Esophagus (tissue), 2 donors: ENCODE data around the gene AMT. TPM values are rescaled to one million over a fixed set of nuclear protein-coding genes. Genes with fewer than 3 reads are reported as not detected.
"Not testable (repeated sequence)": the region's sequence is repeated elsewhere in the genome, so short reads cannot be mapped to it uniquely, and the experiment has no call there.

Source experiments
- H3K27ac ChIP-seq, 2 donors: one replicate each; pipeline ENCODE4 v1.5.1; 2013; ENCODE audit warnings: low read depth in 2 of 2, mild to moderate bottlenecking in 2 of 2, inconsistent platforms in 1 of 2, low read length in 1 of 2, moderate library complexity in 1 of 2
- H3K27me3 ChIP-seq, 2 donors: one replicate each; pipeline ENCODE4 v1.6.1; 2013; ENCODE audit warnings: low read length in 2 of 2, control low read depth in 1 of 2, mild to moderate bottlenecking in 1 of 2; ENCODE audit not compliant: insufficient read depth in 2 of 2, control insufficient read depth in 1 of 2
- H3K36me3 ChIP-seq, 2 donors: one replicate each; pipeline ENCODE4 v1.6.1; 2013; ENCODE audit warnings: low read length in 1 of 2; ENCODE audit not compliant: control insufficient read depth in 2 of 2, insufficient read depth in 2 of 2
- H3K4me1 ChIP-seq, 2 donors: one replicate each; pipeline ENCODE4 v1.6.1; 2013; ENCODE audit warnings: low read length in 1 of 2; ENCODE audit not compliant: control insufficient read depth in 2 of 2, insufficient read depth in 2 of 2
- H3K4me3 ChIP-seq, 2 donors: one replicate each; pipeline ENCODE4 v1.5.1; 2013; ENCODE audit warnings: low read length in 2 of 2, mild to moderate bottlenecking in 2 of 2, low read depth in 1 of 2, moderate library complexity in 1 of 2
- H3K9me3 ChIP-seq, 2 donors: one replicate each; pipeline ENCODE4 v1.6.1; 2013; ENCODE audit warnings: mild to moderate bottlenecking in 2 of 2, low read depth in 1 of 2, low read length in 1 of 2, moderate library complexity in 1 of 2; ENCODE audit not compliant: control insufficient read depth in 2 of 2, insufficient read depth in 1 of 2
- WGBS, 2 donors: extraction: QIAGEN DNeasy Blood & Tissue Kit; methylation state at CpG; one replicate each; pipeline ENCODE4 v1.1.7; 2013; 5-methylcytosine and 5-hydroxymethylcytosine counted together
- polyA plus RNA-seq, 2 donors: library from polyadenylated mRNA; stranded (reverse); fragments of 200-250 nt; gene quantifications; one replicate each; pipeline ENCODE4 v1.2.3, GENCODE V29; 2013
- donor health status: healthy with polysubstance abuse.
- donor health status: Bipolar disorder and iron deficiency.

AMT gene
- polyA plus RNA-seq, 2 donors: 3.4 to 14.2 TPM

- not testable (repeated sequence) for H3K9me3 ChIP-seq, H3K4me3 ChIP-seq, H3K27ac ChIP-seq, H3K27me3 ChIP-seq, H3K4me1 ChIP-seq, H3K36me3 ChIP-seq
- 85 to 92% methylated on average over 10 of the region's 10 CpGs for WGBS, 2 donors
These were observed 31.0 kb downstream of the AMT start for GRCh38 chr3:49391310-49391709.

- Histone ChIP-seq H3K9me3 (no peaks in the 10 kb centered on the region), H3K27ac (no peak overlapping the region), H3K4me3 (no peak overlapping the region), H3K36me3 (no peaks in the 10 kb centered on the region), H3K4me1 (peaks cover 0 to 2% of the 10 kb centered on the region in 2 donors), H3K27me3 (no peaks in the 10 kb centered on the region)
- 95 to 97% methylated on average over 6 of the region's 6 CpGs for WGBS, 2 donors
These were observed 33.0 kb downstream of the AMT start for GRCh38 chr3:49389297-49389696.

- WGBS, 2 donors: 85 to 97% methylated on average over 1 of the region's 1 CpG
- no peaks in the 10 kb centered on the region for H3K36me3 ChIP-seq
- H3K9me3 ChIP-seq: no peaks in the 10 kb centered on the region
- H3K27me3 ChIP-seq: no peaks in the 10 kb centered on the region
- H3K4me1 ChIP-seq: peaks cover 0 to 2% of the 10 kb centered on the region in 2 donors
- no peak overlapping the region for H3K27ac ChIP-seq
- no peak overlapping the region for H3K4me3 ChIP-seq
These were observed 33.9 kb downstream of the AMT start for GRCh38 chr3:49388289-49388820.

GRCh38 chr3:49387721-49388120 lies 34.6 kb downstream of the AMT start:
- H3K9me3 ChIP-seq: no peaks in the 10 kb centered on the region
- 85 to 96% methylated on average over 2 of the region's 2 CpGs for WGBS, 2 donors
- H3K27me3 ChIP-seq: no peaks in the 10 kb centered on the region
- H3K27ac ChIP-seq: no peak overlapping the region
- H3K36me3 ChIP-seq: no peaks in the 10 kb centered on the region
- peaks cover 0 to 2% of the 10 kb centered on the region in 2 donors for H3K4me1 ChIP-seq
- H3K4me3 ChIP-seq: no peak overlapping the region

GRCh38 chr3:49386056-49386756 lies 36.1 kb downstream of the AMT start:
- H3K4me1 ChIP-seq: peaks cover 0 to 2% of the 10 kb centered on the region in 2 donors
- no peaks in the 10 kb centered on the region for H3K36me3 ChIP-seq
- H3K9me3 ChIP-seq: no peaks in the 10 kb centered on the region
- whole genome bisulfite sequencing, 2 donors: 78 to 80% methylated on average over 11 of the region's 11 CpGs
- no peak overlapping the region for H3K27ac ChIP-seq
- H3K4me3 ChIP-seq: no peak overlapping the region
- H3K27me3 ChIP-seq: no peaks in the 10 kb centered on the region

GRCh38 chr3:49385617-49386016 lies 36.7 kb downstream of the AMT start:
- Histone ChIP-seq H3K36me3 (no peaks in the 10 kb centered on the region), H3K4me3 (no peak overlapping the region), H3K27ac (no peak overlapping the region), H3K27me3 (no peaks in the 10 kb centered on the region), H3K4me1 (peaks cover 0 to 2% of the 10 kb centered on the region in 2 donors), H3K9me3 (no peaks in the 10 kb centered on the region)
- WGBS, 2 donors: 80 to 89% methylated on average over 1 of the region's 1 CpG

- no peaks in the 10 kb centered on the region for H3K27me3 ChIP-seq
- H3K36me3 ChIP-seq: no peaks in the 10 kb centered on the region
- no peak overlapping the region for H3K4me3 ChIP-seq
- no peak overlapping the region for H3K27ac ChIP-seq
- peaks cover 0 to 4% of the 10 kb centered on the region in 2 donors for H3K4me1 ChIP-seq
- 61 to 66% methylated on average over 4 to 5 of the region's 5 CpGs for WGBS, 2 donors
- H3K9me3 ChIP-seq: no peaks in the 10 kb centered on the region
These were observed 38.9 kb downstream of the AMT start for GRCh38 chr3:49383387-49383786.

- 47 to 70% methylated on average over 11 of the region's 11 CpGs for WGBS, 2 donors
- H3K36me3 ChIP-seq: peaks cover 2 to 5% of the 10 kb centered on the region in 2 donors
- H3K9me3 ChIP-seq: no peaks in the 10 kb centered on the region
- peaks cover 0 to 2% of the 10 kb centered on the region in 2 donors for H3K4me1 ChIP-seq
- H3K4me3 ChIP-seq: no peak overlapping the region
- H3K27me3 ChIP-seq: no peaks in the 10 kb centered on the region
- H3K27ac ChIP-seq: no peak overlapping the region
These were observed 43.9 kb downstream of the AMT start for GRCh38 chr3:49378249-49378895.

- Histone ChIP-seq H3K36me3 (peaks cover 3 to 10% of the 10 kb centered on the region in 2 donors), H3K4me3 (no peak overlapping the region), H3K27ac (no peak overlapping the region), H3K9me3 (no peaks in the 10 kb centered on the region), H3K27me3 (no peaks in the 10 kb centered on the region), H3K4me1 (peaks cover 0 to 2% of the 10 kb centered on the region in 2 donors)
- 78 to 94% methylated on average over 1 of the region's 1 CpG for WGBS, 2 donors
These were observed 44.8 kb downstream of the AMT start for GRCh38 chr3:49377483-49377882.
